Coronary artery (tissue), 2 donors: ENCODE results near the gene GSX2.
"Not testable (repeated sequence)": the region's sequence is repeated elsewhere in the genome, so short reads cannot be mapped to it uniquely, and the experiment has no call there.

Experiments
- DNase-seq: peaks from one replicate; pipeline ENCODE4 v3.0.0-alpha.2; 2017; ENCODE audit warnings: low spot score
- H3K27ac ChIP-seq, 2 donors: fragments of 200-600 bp; sonication (generic); one replicate each; pipeline ENCODE4 v1.5.1; 2016 to 2019
- H3K4me3 ChIP-seq: fragments of 200-600 bp; sonication (generic); 2 replicates; pipeline ENCODE4 v1.5.1; 2016; ENCODE audit warnings: mild to moderate bottlenecking, moderate library complexity
- TF ChIP-seq, protein P1 (sequence below): fragments of 200-600 bp; sonication (generic); IDR thresholded peaks from one replicate; pipeline ENCODE4 v1.5.1; 2019; ENCODE audit warnings: antibody characterized with exemption

The GSX2 gene

DNA sequence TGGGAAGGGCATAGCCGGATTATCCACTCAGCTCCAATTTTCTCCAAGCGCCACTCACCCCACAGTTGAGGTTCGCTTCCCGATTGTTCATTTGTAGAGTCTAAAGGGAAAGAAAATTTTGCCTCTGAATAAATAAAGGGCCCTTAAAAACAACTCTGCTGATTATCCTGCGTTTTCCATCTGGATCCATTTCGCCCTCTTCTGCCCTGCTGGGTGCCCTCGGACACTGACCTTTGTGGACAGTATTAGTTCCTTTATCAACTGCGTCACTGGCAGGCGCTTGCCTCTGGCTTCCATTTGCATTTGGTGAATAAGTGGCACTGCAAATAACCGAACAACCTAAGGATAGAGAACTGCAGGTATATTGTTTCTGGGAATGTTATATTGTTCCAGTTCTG lies 10.1 kb downstream of the GSX2 start:
- peak overlapping the region; percentile 52 for H3K4me3 ChIP-seq
- TF ChIP-seq, protein P1, sequence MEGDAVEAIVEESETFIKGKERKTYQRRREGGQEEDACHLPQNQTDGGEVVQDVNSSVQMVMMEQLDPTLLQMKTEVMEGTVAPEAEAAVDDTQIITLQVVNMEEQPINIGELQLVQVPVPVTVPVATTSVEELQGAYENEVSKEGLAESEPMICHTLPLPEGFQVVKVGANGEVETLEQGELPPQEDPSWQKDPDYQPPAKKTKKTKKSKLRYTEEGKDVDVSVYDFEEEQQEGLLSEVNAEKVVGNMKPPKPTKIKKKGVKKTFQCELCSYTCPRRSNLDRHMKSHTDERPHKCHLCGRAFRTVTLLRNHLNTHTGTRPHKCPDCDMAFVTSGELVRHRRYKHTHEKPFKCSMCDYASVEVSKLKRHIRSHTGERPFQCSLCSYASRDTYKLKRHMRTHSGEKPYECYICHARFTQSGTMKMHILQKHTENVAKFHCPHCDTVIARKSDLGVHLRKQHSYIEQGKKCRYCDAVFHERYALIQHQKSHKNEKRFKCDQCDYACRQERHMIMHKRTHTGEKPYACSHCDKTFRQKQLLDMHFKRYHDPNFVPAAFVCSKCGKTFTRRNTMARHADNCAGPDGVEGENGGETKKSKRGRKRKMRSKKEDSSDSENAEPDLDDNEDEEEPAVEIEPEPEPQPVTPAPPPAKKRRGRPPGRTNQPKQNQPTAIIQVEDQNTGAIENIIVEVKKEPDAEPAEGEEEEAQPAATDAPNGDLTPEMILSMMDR: no peak
- H3K27ac ChIP-seq: no peak overlapping the region
- no peak for DNase-seq

DNA sequence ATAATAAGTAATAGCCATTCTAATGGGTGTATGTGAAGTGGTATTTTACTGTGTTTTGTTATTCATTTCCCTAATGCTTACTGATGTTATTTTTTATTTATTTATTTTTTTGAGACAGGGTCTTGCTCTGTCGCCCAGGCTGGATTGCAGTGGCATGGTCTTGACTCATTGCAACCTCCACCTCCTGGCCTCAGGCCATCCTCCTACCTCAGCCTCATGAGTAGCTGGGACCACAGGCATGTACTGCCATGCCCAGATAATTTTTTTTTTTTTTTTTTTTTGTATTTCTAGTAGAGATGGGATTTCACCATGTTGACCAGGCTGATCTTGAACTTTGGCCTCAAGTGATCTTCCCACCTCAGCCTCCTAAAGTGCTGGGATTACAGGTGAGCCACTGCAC lies 13.2 kb downstream of the GSX2 start:
- H3K4me3 ChIP-seq, H3K27ac ChIP-seq, DNase-seq: not testable (repeated sequence)

DNA sequence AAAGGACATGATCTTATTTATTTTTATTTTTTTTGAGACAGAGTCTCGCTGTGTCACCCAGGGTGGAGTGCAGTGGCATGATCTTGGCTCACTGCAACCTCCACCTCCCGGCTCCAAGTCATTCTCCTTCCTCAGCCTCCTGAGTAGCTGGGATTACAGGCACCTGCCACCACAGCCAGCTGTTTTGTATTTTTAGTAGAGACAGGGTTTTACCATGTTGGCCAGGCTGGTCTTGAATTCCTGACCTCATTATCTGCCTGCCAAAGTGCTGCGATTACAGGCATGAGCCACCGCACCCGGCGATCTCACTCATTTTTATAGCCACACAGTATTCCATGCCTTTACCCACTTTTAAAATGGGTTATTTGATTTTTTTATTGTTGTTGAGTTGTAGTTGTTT lies 16.3 kb downstream of the GSX2 start:
- H3K27ac ChIP-seq, DNase-seq, H3K4me3 ChIP-seq: not testable (repeated sequence)

DNA sequence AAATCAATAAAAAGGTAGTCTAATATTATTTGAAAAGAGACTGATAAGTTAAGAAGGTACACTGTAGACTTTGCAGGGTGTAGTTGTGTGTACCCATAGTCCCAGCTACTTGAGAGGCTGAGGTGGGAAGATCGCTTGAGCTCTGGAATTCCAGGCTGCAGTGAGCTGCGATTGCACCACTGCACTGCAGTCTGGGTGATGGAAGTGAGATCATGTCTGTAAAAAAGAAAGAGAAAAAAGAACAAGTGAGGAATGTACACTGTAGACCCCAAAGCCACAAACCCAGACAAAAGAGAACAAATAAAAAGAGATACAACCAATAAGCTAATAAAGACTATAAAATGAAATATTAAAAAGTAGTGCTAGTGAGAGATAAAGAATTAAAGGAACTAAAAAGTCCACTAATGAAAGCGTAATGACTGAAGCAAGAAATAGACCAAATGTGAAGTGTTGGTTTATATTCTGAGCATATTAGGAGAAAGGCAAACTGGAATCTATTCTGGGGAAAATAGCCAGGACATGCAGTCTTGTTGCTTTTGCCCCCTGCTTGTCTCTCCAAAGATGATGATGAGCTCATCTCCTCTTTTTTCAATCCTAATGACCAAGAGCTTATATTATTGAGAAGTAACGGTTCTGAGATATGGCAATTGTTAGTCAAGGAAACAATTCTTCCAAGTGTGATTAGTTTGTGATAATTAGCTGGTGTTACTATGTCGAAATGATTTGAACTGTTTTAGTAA lies 19.1 kb downstream of the GSX2 start:
- Histone ChIP-seq H3K4me3 (no peak overlapping the region), H3K27ac (no peak overlapping the region)
- TF ChIP-seq, protein P1: no peak
- DNase-seq: no peak

DNA sequence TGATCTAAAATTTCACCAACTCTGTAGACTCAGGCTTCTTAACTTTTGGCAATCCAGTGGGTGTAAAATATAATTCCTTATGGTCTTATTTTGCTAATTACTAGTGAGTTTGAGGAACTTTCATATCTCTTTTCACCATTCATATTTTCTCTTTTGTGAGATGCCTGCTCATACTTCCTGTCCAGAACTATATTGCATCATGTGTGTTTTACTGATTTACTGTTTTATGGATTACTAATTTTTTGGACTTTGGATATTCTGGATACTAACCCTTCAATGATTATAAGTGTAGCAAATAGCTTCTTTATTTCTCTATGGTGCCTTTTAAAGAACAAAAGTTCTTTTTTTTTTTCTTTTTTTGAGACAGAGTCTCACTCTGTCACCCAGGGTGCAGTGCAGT lies 20.6 kb downstream of the GSX2 start:
- H3K27ac ChIP-seq: no peak overlapping the region
- no peak overlapping the region for H3K4me3 ChIP-seq
- DNase-seq: no peak
- TF ChIP-seq, protein P1: no peak

DNA sequence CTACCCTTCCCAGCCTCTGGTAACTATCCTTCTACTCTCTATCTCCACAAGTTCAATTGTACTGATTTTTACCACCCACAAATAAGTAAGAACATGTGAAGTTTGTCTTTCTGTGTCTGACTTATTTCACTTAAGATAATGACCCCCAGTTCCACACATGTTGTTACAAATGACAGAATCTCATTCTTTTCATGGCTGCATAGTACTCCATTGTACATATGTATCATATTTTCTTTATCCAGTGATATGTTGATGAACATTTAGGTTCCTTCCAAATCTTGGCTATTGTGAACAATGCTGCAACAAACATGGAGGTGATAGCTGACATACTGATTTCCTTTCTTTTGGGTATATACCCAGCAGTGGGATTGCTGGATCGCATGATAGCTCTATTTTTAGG lies 27.7 kb downstream of the GSX2 start:
- TF ChIP-seq, protein P1: no peak
- Histone ChIP-seq H3K27ac (no peak overlapping the region), H3K4me3 (no peak overlapping the region)
- no peak for DNase-seq

DNA sequence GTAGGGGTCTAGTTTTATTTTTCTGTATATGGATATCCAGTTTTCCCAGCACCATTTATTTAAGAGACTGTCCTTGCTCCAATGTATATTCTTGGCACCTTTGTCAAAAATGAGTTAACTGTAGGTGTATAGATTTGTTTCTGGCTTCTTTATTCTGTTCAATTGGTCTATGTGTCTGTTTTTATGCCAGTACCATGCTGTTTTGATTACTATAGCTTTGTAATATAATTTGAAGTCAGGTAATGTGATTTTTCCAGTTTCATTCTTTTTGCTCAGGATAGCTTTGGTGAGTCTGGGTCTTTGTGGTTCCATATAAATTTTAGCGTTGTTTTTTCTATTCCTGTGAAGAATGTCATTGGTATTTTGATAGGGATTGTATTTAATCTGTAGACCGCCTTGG lies 28.7 kb downstream of the GSX2 start:
- not testable (repeated sequence) for H3K27ac ChIP-seq, DNase-seq, H3K4me3 ChIP-seq

DNA sequence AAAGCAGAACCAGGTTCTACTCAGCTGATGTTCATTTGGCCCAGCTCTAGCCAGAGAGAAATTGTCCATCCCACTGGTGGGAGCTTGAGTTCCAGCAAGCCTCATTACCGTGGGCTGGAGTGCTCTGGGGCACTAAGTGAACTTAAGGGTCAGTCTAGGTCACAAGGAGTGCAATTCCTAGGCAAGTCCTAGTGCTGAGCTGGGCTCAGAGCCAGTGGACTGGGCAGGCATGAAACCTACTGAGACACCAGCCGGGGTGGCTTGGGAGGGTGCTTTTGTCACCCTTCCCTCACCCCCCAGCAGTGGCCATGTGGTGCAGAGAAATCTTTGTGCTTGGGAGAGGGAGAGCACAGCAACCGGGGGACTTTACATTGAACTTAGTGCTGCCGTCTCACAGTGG lies 39.4 kb downstream of the GSX2 start:
- TF ChIP-seq, protein P1: no peak
- no peak overlapping the region for H3K27ac ChIP-seq
- no peak for DNase-seq
- H3K4me3 ChIP-seq: no peak overlapping the region

DNA sequence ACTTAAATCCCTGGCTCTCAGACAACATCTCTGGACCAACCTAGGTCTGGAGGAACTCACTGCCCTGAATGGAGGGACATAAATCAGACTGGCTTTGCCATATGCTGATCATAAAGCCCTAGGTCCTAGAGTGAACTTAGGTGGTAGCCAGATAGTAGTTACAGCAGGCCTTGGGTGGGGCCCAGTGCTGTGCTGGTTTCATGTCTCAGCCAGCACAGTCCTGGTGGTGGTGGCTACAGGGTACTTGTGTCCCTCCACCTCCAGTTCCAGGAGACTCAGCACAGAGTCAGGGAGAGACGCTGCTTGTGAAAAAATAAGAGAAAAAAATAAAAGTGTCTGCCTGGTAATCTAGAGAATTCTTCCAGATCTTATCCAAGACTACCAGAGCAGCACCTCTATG lies 40.3 kb downstream of the GSX2 start:
- no peak overlapping the region for H3K4me3 ChIP-seq
- no peak overlapping the region for H3K27ac ChIP-seq
- DNase-seq: no peak
- TF ChIP-seq, protein P1: no peak
